Stimulated activated CD8-positive, alpha-beta memory T cell treated with anti-CD3 and anti-CD28 coated beads, Interleukin-15, amount 100 ng/mL, for 48 hours (primary cell): ENCODE results near the gene GOLGA7B.

Source experiments
- DNase-seq, 2 donors: peaks; one replicate each; pipeline ENCODE4 v3.0.0-alpha.2; 2020; ENCODE audit warnings: low read depth in 2 of 2

GOLGA7B gene

GRCh38 chr10:97849687-97850402 is at the start of gene GOLGA7B:
GOLGA7B (plus strand) TSS chr10:97849843; CDS start chr10:97850304, 461 bp downstream.
- DNase-seq = peak; percentile 34 to 37

- DNase-seq = no peak
Observed at GRCh38 chr10:97800474-97800873, 49.2 kb upstream of the GOLGA7B start.

GRCh38 chr10:97801422-97801821 is 48.2 kb upstream of the GOLGA7B start:
- DNase-seq = no peak

- no peak for DNase-seq
Observed at GRCh38 chr10:97805096-97805884, 44.4 kb upstream of the GOLGA7B start.

GRCh38 chr10:97805949-97806348 is 43.7 kb upstream of the GOLGA7B start:
- DNase-seq = no peak

GRCh38 chr10:97810446-97810845 is 39.2 kb upstream of the GOLGA7B start:
- no peak for DNase-seq

- no peak for DNase-seq
Observed at GRCh38 chr10:97811958-97812357, 37.7 kb upstream of the GOLGA7B start.

- DNase-seq = no peak
Observed at GRCh38 chr10:97812696-97813095, 36.9 kb upstream of the GOLGA7B start.

GRCh38 chr10:97813311-97813710 is 36.3 kb upstream of the GOLGA7B start:
- DNase-seq = no peak

GRCh38 chr10:97814996-97815395 is 34.6 kb upstream of the GOLGA7B start:
- DNase-seq = no peak

- DNase-seq = no peak
Observed at GRCh38 chr10:97816609-97817008, 33.0 kb upstream of the GOLGA7B start.

- DNase-seq = no peak
Observed at GRCh38 chr10:97818572-97818971, 31.1 kb upstream of the GOLGA7B start.

GRCh38 chr10:97820096-97820704 is 29.4 kb upstream of the GOLGA7B start:
- DNase-seq = no peak

- no peak for DNase-seq
Observed at GRCh38 chr10:97821308-97822038, 28.2 kb upstream of the GOLGA7B start.

GRCh38 chr10:97822261-97822687 is 27.4 kb upstream of the GOLGA7B start:
- DNase-seq = no peak

GRCh38 chr10:97823734-97824133 is 25.9 kb upstream of the GOLGA7B start:
- no peak for DNase-seq

- no peak for DNase-seq
Observed at GRCh38 chr10:97825020-97825760, 24.5 kb upstream of the GOLGA7B start.

GRCh38 chr10:97826892-97827291 is 22.8 kb upstream of the GOLGA7B start:
- no peak for DNase-seq

- no peak for DNase-seq
Observed at GRCh38 chr10:97827702-97828291, 21.8 kb upstream of the GOLGA7B start.

- DNase-seq = no peak
Observed at GRCh38 chr10:97828721-97829120, 20.9 kb upstream of the GOLGA7B start.

GRCh38 chr10:97830064-97830463 is 19.6 kb upstream of the GOLGA7B start:
- no peak for DNase-seq
